T-helper 2 cell treated with Interferon-gamma antibody and Interleukin-4, amounts not matched to agents 5 μg/mL and 100 μg/mL, for 36 hours (primary cell): Measurements from ENCODE around the gene SFTPA2.
"Not testable (repeated sequence)": the region's sequence is repeated elsewhere in the genome, so short reads cannot be mapped to it uniquely, and the experiment has no call there.

Source experiments
- DNase-seq: peaks from one replicate; pipeline ENCODE4 v3.0.0; 2021; ENCODE audit warnings: low spot score
- H3K27ac Mint-ChIP-seq: one replicate; pipeline ENCODE4 v1.8.0; 2021; ENCODE audit warnings: mild to moderate bottlenecking, mixed read lengths
- H3K27me3 Mint-ChIP-seq: one replicate; pipeline ENCODE4 v1.8.0; 2021; ENCODE audit warnings: low read depth, mixed read lengths
- H3K36me3 Mint-ChIP-seq: one replicate; pipeline ENCODE4 v1.8.0; 2021; ENCODE audit warnings: low read depth, mixed read lengths
- H3K4me1 Mint-ChIP-seq: one replicate; pipeline ENCODE4 v1.8.0; 2021; ENCODE audit warnings: low read depth, mixed read lengths
- H3K4me3 Mint-ChIP-seq: one replicate; pipeline ENCODE4 v1.8.0; 2022; ENCODE audit warnings: mild to moderate bottlenecking, moderate library complexity, mixed read lengths
- H3K9me3 Mint-ChIP-seq: one replicate; pipeline ENCODE4 v1.8.0; 2021; ENCODE audit warnings: mixed read lengths

Gene SFTPA2

GRCh38 chr10:79511891-79512583 is 48.2 kb downstream of the SFTPA2 start, which contains the start of gene EIF5AL1:
Gene EIF5AL1, plus strand, starts transcription at chr10:79512533. Its CDS starts 117 bp downstream, at chr10:79512650.
- H3K27ac Mint-ChIP-seq, DNase-seq, H3K4me3 Mint-ChIP-seq, H3K9me3 Mint-ChIP-seq, H3K4me1 Mint-ChIP-seq, H3K36me3 Mint-ChIP-seq: not testable (repeated sequence)
- H3K27me3 Mint-ChIP-seq = peaks cover 19% of the 10 kb centered on the region

- peaks cover 20% of the 10 kb centered on the region for H3K27me3 Mint-ChIP-seq
- DNase-seq, H3K27ac Mint-ChIP-seq, H3K4me3 Mint-ChIP-seq, H3K9me3 Mint-ChIP-seq, H3K36me3 Mint-ChIP-seq: not testable (repeated sequence)
- H3K4me1 Mint-ChIP-seq = peaks cover 14% of the 10 kb centered on the region
Observed at GRCh38 chr10:79509934-79510508, 50.2 kb downstream of the SFTPA2 start.

DNA sequence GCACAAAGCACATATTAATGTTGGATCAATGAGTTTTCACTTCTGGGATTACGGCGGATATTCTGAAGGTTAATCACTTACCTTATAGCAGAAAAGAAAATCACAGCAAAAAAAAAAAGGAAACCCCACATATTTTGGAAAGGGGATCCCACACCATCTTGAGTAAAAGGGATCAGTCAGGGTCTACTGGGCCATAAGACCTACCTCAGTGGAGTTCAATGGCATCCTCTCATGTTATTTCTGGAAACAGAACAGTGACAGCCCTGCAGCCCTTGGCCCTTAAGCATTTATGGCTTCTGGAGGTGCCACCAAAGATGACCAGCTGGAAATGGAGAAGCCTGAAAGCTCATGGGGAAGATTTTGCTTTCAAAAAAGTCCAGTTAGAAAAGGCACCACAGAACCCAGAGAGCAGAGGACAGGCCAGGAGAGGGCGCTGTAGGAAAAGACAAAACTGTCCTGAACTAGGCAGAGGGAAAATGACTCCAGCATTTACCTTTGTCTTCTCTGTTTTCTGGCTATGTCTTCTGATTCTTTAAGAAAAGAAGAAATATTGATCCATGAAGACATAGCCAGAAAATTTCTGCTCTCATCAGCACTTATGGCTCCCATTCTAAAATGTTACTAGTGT is 50.8 kb downstream of the SFTPA2 start:
- peaks cover 20% of the 10 kb centered on the region for H3K27me3 Mint-ChIP-seq
- H3K9me3 Mint-ChIP-seq, DNase-seq, H3K27ac Mint-ChIP-seq, H3K4me3 Mint-ChIP-seq, H3K36me3 Mint-ChIP-seq: not testable (repeated sequence)
- H3K4me1 Mint-ChIP-seq = peaks cover 14% of the 10 kb centered on the region

- DNase-seq, H3K4me3 Mint-ChIP-seq, H3K9me3 Mint-ChIP-seq, H3K36me3 Mint-ChIP-seq, H3K27ac Mint-ChIP-seq: not testable (repeated sequence)
- peaks cover 14% of the 10 kb centered on the region for H3K4me1 Mint-ChIP-seq
- H3K27me3 Mint-ChIP-seq = peaks cover 22% of the 10 kb centered on the region
Observed at GRCh38 chr10:79508245-79508644, 52.0 kb downstream of the SFTPA2 start.

DNA sequence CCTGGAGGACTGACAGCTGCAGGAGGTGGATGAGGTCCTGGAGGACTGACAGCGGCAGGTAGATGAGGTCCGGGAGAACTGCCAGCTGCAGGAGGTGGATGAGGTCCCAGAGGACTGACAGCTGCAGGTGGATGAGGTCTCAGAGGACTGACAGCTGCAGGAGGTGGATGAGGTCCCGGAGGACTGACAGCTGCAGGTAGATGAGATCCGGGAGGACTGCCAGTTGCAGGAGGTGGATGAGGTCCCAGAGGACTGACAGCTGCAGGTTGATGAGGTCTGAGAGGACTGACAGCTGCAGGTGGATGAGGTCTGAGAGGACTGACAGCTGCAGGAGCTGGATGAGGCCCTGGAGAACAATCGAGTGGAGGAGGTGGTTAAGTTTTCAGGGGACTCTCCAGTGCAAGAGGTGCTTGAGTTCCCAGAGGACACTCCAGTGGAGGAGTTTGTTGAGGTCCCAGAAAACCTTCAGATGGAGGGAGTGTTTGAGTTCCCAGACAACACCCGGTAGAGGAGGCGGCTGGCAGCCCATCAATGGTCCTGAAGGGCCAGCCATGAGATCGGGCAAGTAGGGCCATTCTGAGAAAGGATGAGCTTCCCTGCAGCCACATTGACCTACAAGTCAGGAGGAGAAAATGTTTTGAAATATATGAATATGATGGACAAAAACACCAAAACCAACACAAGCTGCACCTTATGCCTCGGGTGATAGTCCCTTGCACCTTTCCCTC is 52.6 kb downstream of the SFTPA2 start:
- Mint-ChIP-seq H3K4me3 (no peak overlapping the region), H3K36me3 (no peaks in the 10 kb centered on the region), H3K4me1 (peaks cover 17% of the 10 kb centered on the region), H3K27ac (no peak overlapping the region), H3K9me3 (no peaks in the 10 kb centered on the region), H3K27me3 (peaks cover 28% of the 10 kb centered on the region)
- DNase-seq = no peak
